ENCODE results near the gene AHCTF1. TPM values are rescaled to one million over a fixed set of nuclear protein-coding genes. Genes with fewer than 3 reads are reported as not detected.

The AHCTF1 gene
- total RNA-seq, 1 experiment from 2014 or later: 44.3 TPM

DNA sequence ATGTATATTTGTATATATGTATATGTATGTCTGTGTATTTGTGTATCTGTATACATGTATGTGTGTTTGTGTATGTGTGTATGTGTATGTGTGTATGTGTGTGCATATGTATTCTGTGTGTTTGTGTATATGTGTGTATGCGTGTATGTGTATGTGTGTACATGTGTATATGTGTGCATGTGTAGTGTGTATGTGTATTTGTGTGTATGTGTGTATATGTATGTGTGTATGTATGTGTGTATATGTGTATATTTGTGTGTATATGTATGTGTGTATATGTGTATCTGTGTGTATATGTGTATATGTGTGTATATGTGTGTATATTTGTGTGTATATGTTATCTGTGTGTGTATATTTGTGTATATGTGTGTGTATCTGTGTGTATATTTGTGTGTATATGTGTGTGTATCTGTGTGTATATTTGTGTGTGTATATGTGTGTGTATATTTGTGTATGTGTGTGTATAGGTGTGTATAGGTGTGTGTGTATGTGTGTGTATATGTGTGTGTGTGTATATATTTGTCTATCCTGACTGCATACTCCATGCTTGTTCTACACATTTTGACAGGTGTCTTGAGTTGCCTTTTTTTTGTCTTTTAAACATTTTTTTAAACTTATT is 106.1 kb downstream of the AHCTF1 start:
- no peaks in the 10 kb centered on the region for H3K4me1 ChIP-seq (ENCODE audit: insufficient read depth, low read length)
- peaks cover 2% of the 10 kb centered on the region; the same call in 1 of the 2 replicates for H3K27me3 Mint-ChIP-seq (ENCODE audit: low read depth)
- DNase-seq: no peak
- H3K14ac ChIP-seq (ENCODE audit: insufficient read depth, low read length): no peak overlapping the region
- no peak overlapping the region for H4K8ac ChIP-seq (replicated peaks; ENCODE audit: insufficient read length, low read depth, low read length)
- H2BK120ac ChIP-seq (ENCODE audit: low read depth, low read length, poor library complexity, severe bottlenecking): no peak overlapping the region
- H2AFZ ChIP-seq (ENCODE audit: low read length): no peak overlapping the region
- H3K4ac ChIP-seq (ENCODE audit: low read depth, low read length): no peak overlapping the region
- no peaks in the 10 kb centered on the region for H4K20me1 ChIP-seq (ENCODE audit: control insufficient read depth, insufficient read depth, insufficient read length)
- H3K4me3 Mint-ChIP-seq: no peak overlapping the region
- no CpG with 5 or more reads among the region's 1 CpG for WGBS (ENCODE audit: extremely low coverage, insufficient read length, low lambda C conversion rate)
- no peak overlapping the region for H3K56ac ChIP-seq (ENCODE audit: insufficient read length, low read depth, low read length)
- H2BK15ac ChIP-seq (ENCODE audit: low read depth, low read length): no peak overlapping the region
- H3K23me2 ChIP-seq (ENCODE audit: insufficient read length, low read depth, low read length, poor library complexity, severe bottlenecking): no peaks in the 10 kb centered on the region
- no peaks in the 10 kb centered on the region for H3K79me1 ChIP-seq (ENCODE audit: insufficient read depth, low read depth, low read length, poor library complexity, severe bottlenecking)
- H4K5ac ChIP-seq (ENCODE audit: insufficient read length, low read depth, low read length): no peak overlapping the region
- H3K23ac ChIP-seq (ENCODE audit: insufficient read length, low read depth, low read length): no peak overlapping the region
- peaks cover 18 to 26% of the 10 kb centered on the region in 2 experiments for H3K9me3 Mint-ChIP-seq
- H3K4me2 ChIP-seq (ENCODE audit: insufficient read depth, insufficient read length, low read length): no peak overlapping the region
- H3K9ac ChIP-seq (ENCODE audit: extremely low read depth, insufficient read length, low read length): no peak overlapping the region
- no peak overlapping the region for H2AK5ac ChIP-seq (ENCODE audit: insufficient read length, low read length)
- H3K18ac ChIP-seq (ENCODE audit: insufficient read length, low read depth, low read length): no peak overlapping the region
- no peak overlapping the region for H2BK12ac ChIP-seq (ENCODE audit: insufficient read length, low read depth, low read length)
- peaks cover 5% of the 10 kb centered on the region for H3K9me3 ChIP-seq (ENCODE audit: control insufficient read depth, low read depth, low read length)
- no peak overlapping the region for H2BK5ac ChIP-seq (ENCODE audit: insufficient read length, low read length)
- TF ChIP-seq, protein P1, sequence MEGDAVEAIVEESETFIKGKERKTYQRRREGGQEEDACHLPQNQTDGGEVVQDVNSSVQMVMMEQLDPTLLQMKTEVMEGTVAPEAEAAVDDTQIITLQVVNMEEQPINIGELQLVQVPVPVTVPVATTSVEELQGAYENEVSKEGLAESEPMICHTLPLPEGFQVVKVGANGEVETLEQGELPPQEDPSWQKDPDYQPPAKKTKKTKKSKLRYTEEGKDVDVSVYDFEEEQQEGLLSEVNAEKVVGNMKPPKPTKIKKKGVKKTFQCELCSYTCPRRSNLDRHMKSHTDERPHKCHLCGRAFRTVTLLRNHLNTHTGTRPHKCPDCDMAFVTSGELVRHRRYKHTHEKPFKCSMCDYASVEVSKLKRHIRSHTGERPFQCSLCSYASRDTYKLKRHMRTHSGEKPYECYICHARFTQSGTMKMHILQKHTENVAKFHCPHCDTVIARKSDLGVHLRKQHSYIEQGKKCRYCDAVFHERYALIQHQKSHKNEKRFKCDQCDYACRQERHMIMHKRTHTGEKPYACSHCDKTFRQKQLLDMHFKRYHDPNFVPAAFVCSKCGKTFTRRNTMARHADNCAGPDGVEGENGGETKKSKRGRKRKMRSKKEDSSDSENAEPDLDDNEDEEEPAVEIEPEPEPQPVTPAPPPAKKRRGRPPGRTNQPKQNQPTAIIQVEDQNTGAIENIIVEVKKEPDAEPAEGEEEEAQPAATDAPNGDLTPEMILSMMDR (conservative IDR thresholded peaks at IDR 0.05): no peak
- H3K27ac Mint-ChIP-seq: no peak overlapping the region
- H3K36me3 Mint-ChIP-seq (ENCODE audit: insufficient read depth in 1 of 3, low read depth in 3 of 3): peaks cover 5 to 15% (median 9%) of the 10 kb centered on the region in 3 experiments; a peak in 4 of 7 replicates
- no peaks in the 10 kb centered on the region for H3K27me3 ChIP-seq (ENCODE audit: insufficient read depth, low read length)
- H4K91ac ChIP-seq (ENCODE audit: insufficient read length, low read depth, low read length): no peak overlapping the region
- H3K27ac ChIP-seq (ENCODE audit: insufficient read length, low read depth, low read length): no peak overlapping the region
- H3K4me1 Mint-ChIP-seq: no peaks in the 10 kb centered on the region
- H3K79me2 ChIP-seq (ENCODE audit: insufficient read depth, low read length): no peaks in the 10 kb centered on the region
- H3T11ph ChIP-seq (ENCODE audit: low read length): no peak overlapping the region
- no peak overlapping the region for H2BK20ac ChIP-seq (ENCODE audit: low read depth, low read length, poor library complexity, severe bottlenecking)

All from H9 (cell line).